H1 (cell line): ENCODE data around the gene TARS2. TPM values are rescaled to one million over a fixed set of nuclear protein-coding genes. Genes with fewer than 3 reads are reported as not detected.

Experiments
- CTCF ChIA-PET: fragments of 300-600 bp; sonication (Branson Sonifier 250); formaldehyde crosslinking; loops from one replicate; lab custom pipeline; 2021; ENCODE audit not compliant: partially characterized antibody; lab: Charles Lee
- POLR2A ChIA-PET: fragments of 300-600 bp; sonication (Branson Sonifier 250); formaldehyde crosslinking; loops from one replicate; lab custom pipeline; 2021; ENCODE audit warnings: inconsistent platforms; ENCODE audit not compliant: partially characterized antibody; lab: Charles Lee
- DNase-seq, 2 experiments: peaks; one replicate each; pipeline versions ENCODE4 v3.0.0 to v3.0.0-alpha.2; 2010 to 2022; ENCODE audit warnings: low spot score in 2 of 2, low read depth in 1 of 2, mixed read lengths in 1 of 2
- FAIRE-seq: peaks from 2 replicates; lab custom pipeline; 2011; peaks lifted over from hg19 to GRCh38; lab: Jason Lieb, UNC
- H2AFZ ChIP-seq: 2 replicates; pipeline ENCODE4 v1.8.1; 2012; ENCODE audit warnings: low read length, inconsistent platforms
- H2AK5ac ChIP-seq: 2 replicates; pipeline ENCODE4 v1.6.1; 2013; ENCODE audit warnings: low read depth, low read length
- H2BK120ac ChIP-seq: replicated peaks from 2 replicates; pipeline ENCODE3; 2013; ENCODE audit warnings: low read depth, low read length, inconsistent platforms
- H2BK12ac ChIP-seq: 2 replicates; pipeline ENCODE4 v1.6.1; 2013; ENCODE audit warnings: low read depth, low read length
- H2BK15ac ChIP-seq: 2 replicates; pipeline ENCODE4 v1.6.1; 2013; ENCODE audit warnings: low read length
- H2BK20ac ChIP-seq: 2 replicates; pipeline ENCODE4 v1.6.1; 2013; ENCODE audit warnings: low read length
- H2BK5ac ChIP-seq: 2 replicates; pipeline ENCODE4 v1.6.1; 2013; ENCODE audit warnings: low read depth, low read length
- H3K14ac ChIP-seq: 2 replicates; pipeline ENCODE4 v1.6.1; 2013; ENCODE audit warnings: inconsistent platforms; ENCODE audit not compliant: insufficient read length
- H3K18ac ChIP-seq: 2 replicates; pipeline ENCODE4 v1.6.1; 2013; ENCODE audit warnings: low read length; ENCODE audit errors: extremely low read depth
- H3K23ac ChIP-seq: 2 replicates; pipeline ENCODE4 v1.6.1; 2013; ENCODE audit warnings: inconsistent platforms; ENCODE audit not compliant: insufficient read length
- H3K23me2 ChIP-seq: 2 replicates; pipeline ENCODE4 v1.6.1; 2013; ENCODE audit warnings: low read depth, low read length
- H3K27ac ChIP-seq: 2 replicates; pipeline ENCODE4 v1.6.1; 2011; ENCODE audit warnings: low read depth, low read length, inconsistent platforms
- H3K27me3 ChIP-seq, 4 experiments: replicated peaks in 1 of 4; 1 replicate in 1 of 4; 2 replicates in 3 of 4; pipeline versions ENCODE4 v1.6.1 to v1.8.1; 2011 to 2013; ENCODE audit warnings: low read length in 3 of 4, mild to moderate bottlenecking in 3 of 4, inconsistent platforms in 2 of 4, mixed read lengths in 2 of 4, moderate library complexity in 1 of 4; ENCODE audit not compliant: control insufficient read depth in 3 of 4, insufficient read depth in 3 of 4; ENCODE audit errors: extremely low read depth in 1 of 4
- H3K36me3 ChIP-seq, 4 experiments: 2 replicates each; pipeline versions ENCODE4 v1.6.1 to v1.8.1; 2011 to 2013; ENCODE audit warnings: mild to moderate bottlenecking in 4 of 4, low read length in 3 of 4, moderate library complexity in 2 of 4, control low read depth in 1 of 4, inconsistent platforms in 1 of 4; ENCODE audit not compliant: insufficient read depth in 4 of 4, control insufficient read depth in 2 of 4
- H3K4ac ChIP-seq: replicated peaks from 2 replicates; pipeline ENCODE3; 2013; ENCODE audit warnings: low read length, low read depth, mixed read lengths, inconsistent platforms; ENCODE audit not compliant: insufficient read length
- H3K4me1 ChIP-seq, 4 experiments: replicated peaks in 1 of 4; 1 replicate in 1 of 4; 2 replicates in 3 of 4; pipeline versions ENCODE4 v1.6.1 to v1.8.1; 2011 to 2013; ENCODE audit warnings: low read length in 3 of 4, inconsistent platforms in 2 of 4, mixed read lengths in 1 of 4; ENCODE audit not compliant: insufficient read depth in 4 of 4, control insufficient read depth in 3 of 4
- H3K4me2 ChIP-seq, 2 experiments: 2 replicates each; pipeline versions ENCODE4 v1.6.1 to v1.8.1; 2011 to 2013; ENCODE audit warnings: low read depth in 2 of 2, low read length in 2 of 2, control low read depth in 1 of 2, inconsistent platforms in 1 of 2, mild to moderate bottlenecking in 1 of 2; ENCODE audit not compliant: insufficient read depth in 1 of 2
- H3K4me3 ChIP-seq, 4 experiments: fragments of 200-600, 300-600 bp in 1 of 4; sonication (generic), shearing (Covaris generic), sonication (Bioruptor Twin) in 1 of 4; 2 replicates each; pipeline versions ENCODE4 v1.5.1 to v1.8.1; 2011 to 2016; ENCODE audit warnings: low read length in 4 of 4, low read depth in 3 of 4, control low read depth in 2 of 4, inconsistent platforms in 2 of 4, mild to moderate bottlenecking in 2 of 4, mixed read lengths in 1 of 4, moderate library complexity in 1 of 4; ENCODE audit not compliant: insufficient read depth in 2 of 4; ENCODE audit errors: extremely low read depth in 1 of 4
- H3K56ac ChIP-seq: replicated peaks from 2 replicates; pipeline ENCODE3; 2013; ENCODE audit warnings: low read depth, mild to moderate bottlenecking, mixed read lengths, low read length, inconsistent platforms; ENCODE audit not compliant: insufficient read length
- H3K79me1 ChIP-seq: 2 replicates; pipeline ENCODE4 v1.6.1; 2013; ENCODE audit warnings: low read depth, low read length, control low read depth
- H3K79me2 ChIP-seq, 2 experiments: 2 replicates each; pipeline versions ENCODE4 v1.6.1 to v1.8.1; 2012 to 2013; ENCODE audit warnings: low read length in 2 of 2, mild to moderate bottlenecking in 2 of 2, inconsistent platforms in 1 of 2; ENCODE audit not compliant: insufficient read depth in 2 of 2, control insufficient read depth in 1 of 2
- H3K9ac ChIP-seq, 4 experiments: replicated peaks in 1 of 4; 1 replicate in 1 of 4; 2 replicates in 3 of 4; pipeline versions ENCODE4 v1.6.1 to v1.8.1; 2011 to 2013; ENCODE audit warnings: low read depth in 3 of 4, low read length in 3 of 4, control low read depth in 2 of 4, mild to moderate bottlenecking in 2 of 4, moderate library complexity in 2 of 4, inconsistent platforms in 1 of 4; ENCODE audit errors: extremely low read depth in 1 of 4
- H3K9me3 ChIP-seq, 2 experiments: 2 replicates each; pipeline versions ENCODE4 v1.6.1 to v1.8.1; 2012 to 2013; ENCODE audit warnings: mild to moderate bottlenecking in 2 of 2, moderate library complexity in 2 of 2, control low read depth in 1 of 2, inconsistent platforms in 1 of 2, low read depth in 1 of 2, low read length in 1 of 2, mixed read lengths in 1 of 2; ENCODE audit not compliant: insufficient read depth in 2 of 2
- H4K20me1 ChIP-seq, 2 experiments: replicated peaks in 1 of 2; 2 replicates each; pipeline versions ENCODE3 to v1.8.1; 2011 to 2013; ENCODE audit warnings: inconsistent platforms in 2 of 2, low read length in 2 of 2, mild to moderate bottlenecking in 1 of 2; ENCODE audit not compliant: insufficient read depth in 2 of 2, control insufficient read depth in 1 of 2
- H4K5ac ChIP-seq: 2 replicates; pipeline ENCODE4 v1.6.1; 2013; ENCODE audit warnings: low read length, low read depth, mixed read lengths, inconsistent platforms; ENCODE audit not compliant: insufficient read length
- H4K8ac ChIP-seq: 2 replicates; pipeline ENCODE4 v1.8.0; 2013; ENCODE audit warnings: mild to moderate bottlenecking, moderate library complexity, low read length, inconsistent platforms; ENCODE audit not compliant: insufficient read depth; ENCODE audit errors: extremely low read depth
- H4K91ac ChIP-seq: replicated peaks from 2 replicates; pipeline ENCODE3; 2013; ENCODE audit warnings: low read length, mixed read lengths, inconsistent platforms; ENCODE audit not compliant: insufficient read length
- BCL11A ChIP-seq, 2 experiments: IDR thresholded peaks; one replicate each; pipeline ENCODE4 v1.6.1; 2011; ENCODE audit warnings: low read depth in 2 of 2, low read length in 2 of 2, mild to moderate bottlenecking in 2 of 2
- CBX8 ChIP-seq: fragments of 300-800, 300-1000 bp; sonication (generic); IDR thresholded peaks from 2 replicates; pipeline ENCODE4 v1.7.1; 2016; ENCODE audit warnings: low read depth, low read length, borderline replicate concordance
- CEBPB ChIP-seq: IDR thresholded peaks from 2 replicates; pipeline ENCODE4 v1.6.1; 2012; ENCODE audit warnings: low read depth, low read length
- CHD2 ChIP-seq: IDR thresholded peaks from 2 replicates; pipeline ENCODE4 v1.6.1; 2012; ENCODE audit warnings: low read length, improper control_type of control experiment
- KDM5A ChIP-seq: fragments of 200-600 bp; IDR thresholded peaks from 2 replicates; pipeline ENCODE4 v1.7.1; 2012; ENCODE audit warnings: mild to moderate bottlenecking, low read length, inconsistent platforms, mixed read lengths
- NRF1 ChIP-seq: IDR thresholded peaks from 2 replicates; pipeline ENCODE4 v1.6.1; 2011; ENCODE audit warnings: mild to moderate bottlenecking, low read depth, low read length, improper control_type of control experiment
- SAP30 ChIP-seq: fragments of 300-600 bp; sonication (generic); IDR thresholded peaks from 2 replicates; pipeline ENCODE4 v1.7.1; 2012; ENCODE audit warnings: low read length, moderate library complexity, mild to moderate bottlenecking, inconsistent platforms; ENCODE audit not compliant: insufficient read depth, insufficient replicate concordance
- SIN3A ChIP-seq, 2 experiments: IDR thresholded peaks in 1 of 2; conservative IDR thresholded peaks in 1 of 2; 2 replicates each; pipeline ENCODE4 v1.6.1; 2011 to 2012; ENCODE audit warnings: low read length in 2 of 2, improper control_type of control experiment in 1 of 2, low read depth in 1 of 2, mild to moderate bottlenecking in 1 of 2
- SIRT6 ChIP-seq: IDR thresholded peaks from one replicate; pipeline ENCODE4 v1.7.1; 2012; ENCODE audit warnings: low read length, inconsistent platforms
- SIX5 ChIP-seq: IDR thresholded peaks from 2 replicates; pipeline ENCODE4 v1.6.1; 2011; ENCODE audit warnings: mild to moderate bottlenecking, low read depth, low read length
- SP2 ChIP-seq: IDR thresholded peaks from 2 replicates; pipeline ENCODE4 v1.6.1; 2012; ENCODE audit warnings: mild to moderate bottlenecking, low read length, inconsistent platforms
- SUZ12 ChIP-seq: fragments of 200-600 bp; sonication (generic); IDR thresholded peaks from 2 replicates; pipeline ENCODE4 v1.6.1; 2012; ENCODE audit warnings: mild to moderate bottlenecking, inconsistent platforms, low read length, moderate library complexity, mixed read lengths
- TAF7 ChIP-seq: optimal IDR thresholded peaks from 2 replicates; pipeline ENCODE3; 2011; ENCODE audit warnings: low read depth, mild to moderate bottlenecking, inconsistent platforms, low read length, moderate library complexity, borderline replicate concordance
- WGBS, 2 experiments: shearing (Covaris generic) in 1 of 2; methylation state at CpG; one replicate each; pipeline versions ENCODE4 v1.1.6 to v1.1.7; 2013 to 2015; ENCODE audit warnings: low lambda C conversion rate in 2 of 2, mixed read lengths in 2 of 2, inconsistent platforms in 1 of 2, low coverage in 1 of 2, missing lambda C conversion rate in 1 of 2; ENCODE audit not compliant: insufficient replicate concordance in 2 of 2, insufficient coverage in 1 of 2, insufficient read length in 1 of 2; ENCODE audit errors: extremely low coverage in 1 of 2, missing lambda C conversion rate in 1 of 2; 5-methylcytosine and 5-hydroxymethylcytosine counted together
- polyA plus RNA-seq, 7 experiments: library from polyadenylated mRNA; depleted of rRNA in 3 of 7; stranded (reverse) in 5 of 7; unstranded in 2 of 7; fragments of >200 nt in 5 of 7; fragments of 200-250 nt in 2 of 7; gene quantifications; 1 replicate in 5 of 7; 2 replicates in 1 of 7; 4 replicates in 1 of 7; pipeline versions ENCODE4 v1.2.1 to v1.2.3, GENCODE V29; 2011 to 2013; ENCODE audit warnings: missing spikeins in 2 of 7, mixed read lengths in 2 of 7
- total RNA-seq: library from RNA; stranded (reverse); fragmentation: NEBNext Ultra II Directional; extraction: Animal tissue kit (Norgen Biotek cat#: 25700); gene quantifications from 2 replicates; pipeline ENCODE4 v1.2.1, GENCODE V29; 2021

The TARS2 gene
- total and polyA plus RNA-seq, 2 of the 8 experiments (the other 6 are each of a cell fraction or from before 2014, with no cell fraction given): 38.9 to 39.1 TPM

GRCh38 chr1:150551784-150552127 lies 64.5 kb downstream of the TARS2 start:
- H4K8ac ChIP-seq: no peak overlapping the region
- no peak overlapping the region for H3K14ac ChIP-seq
- no peak overlapping the region for H3K18ac ChIP-seq
- peak overlapping the region; percentile 43 for H2BK120ac ChIP-seq
- H2BK12ac ChIP-seq: 0 out of 2 replicates have a peak overlapping the region, but pooled peaks have one; percentile 52
- ChIA-PET CTCF (interaction anchor here (0.6 to 6.3 kb wide), 6 partner anchors 9 to 974 kb away, joined by 3 to 65 read pairs (median 4); no protein-coding TSS in a partner anchor), POLR2A (interaction anchor here (1.2 to 43.7 kb wide), 5 partner anchors 9 to 187 kb away, joined by 7 to 1380 read pairs (median 79); partner anchors contain the start of genes ENSA, MCL1 and RPRD2)
- H3K56ac ChIP-seq: no peak overlapping the region
- no peak overlapping the region for H3K27ac ChIP-seq
- H4K5ac ChIP-seq: no peak overlapping the region
- DNase-seq (no peak), FAIRE-seq (no peak)
- H2AFZ ChIP-seq: no peak overlapping the region
- peaks cover 0 to 4% (median 2%) of the 10 kb centered on the region in 4 experiments; a peak in 2 of 8 replicates for H3K36me3 ChIP-seq
- H2BK15ac ChIP-seq: peak overlapping the region; percentile 40; the same call in 1 of the 2 replicates
- no peak overlapping the region for H3K4me2 ChIP-seq
- no peak overlapping the region for H3K9ac ChIP-seq
- H4K91ac ChIP-seq: no peak overlapping the region
- peaks cover 2 to 21% (median 12%) of the 10 kb centered on the region in 4 experiments for H3K4me1 ChIP-seq
- 0 out of 2 replicates have a peak, but pooled peaks cover 3% of the 10 kb centered on the region for H3K79me1 ChIP-seq
- H3K9me3 ChIP-seq: no peaks in the 10 kb centered on the region
- H4K20me1 ChIP-seq: peaks cover 1 to 4% of the 10 kb centered on the region in 2 experiments
- no peaks in the 10 kb centered on the region for H3K79me2 ChIP-seq
- H3K23me2 ChIP-seq: peaks cover 5% of the 10 kb centered on the region; the same call in 1 of the 2 replicates
- no peak overlapping the region for H2AK5ac ChIP-seq
- H3K4ac ChIP-seq: no peak overlapping the region
- no peak overlapping the region for H3K4me3 ChIP-seq
- no peak overlapping the region for H3K23ac ChIP-seq
- H3K27me3 ChIP-seq: peaks cover 0 to 19% (median 10%) of the 10 kb centered on the region in 4 experiments; a peak in 5 of 7 replicates
- WGBS, 2 experiments: 100% methylated on average over 1 of the region's 1 CpG; no CpG with 5 or more reads in 1 of the 2 experiments
- H2BK5ac ChIP-seq: no peak overlapping the region
- H2BK20ac ChIP-seq: no peak overlapping the region
- no peak for TF ChIP-seq CBX8
- no peak for TF ChIP-seq NRF1
- TF ChIP-seq TAF7: no peak
- no peak for TF ChIP-seq SIX5
- no peak for TF ChIP-seq CHD2
- TF ChIP-seq SAP30: no peak
- no peak for TF ChIP-seq CEBPB
- TF ChIP-seq SIN3A (conservative IDR thresholded peaks at IDR 0.05 in 1 of 2, IDR thresholded peaks at IDR 0.05 in 1 of 2; ENCODE audit: low read depth in 1 of 2, low read length in 2 of 2): no peak
- TF ChIP-seq SUZ12: no peak
- no peak for TF ChIP-seq SP2
- no peak for TF ChIP-seq SIRT6
- no peak for TF ChIP-seq KDM5A
- no peak for TF ChIP-seq BCL11A (IDR thresholded peaks at IDR 0.05; ENCODE audit: low read depth in 2 of 2, low read length in 2 of 2)
